ENCODE data around the gene PRKN.

Gene PRKN

DNA sequence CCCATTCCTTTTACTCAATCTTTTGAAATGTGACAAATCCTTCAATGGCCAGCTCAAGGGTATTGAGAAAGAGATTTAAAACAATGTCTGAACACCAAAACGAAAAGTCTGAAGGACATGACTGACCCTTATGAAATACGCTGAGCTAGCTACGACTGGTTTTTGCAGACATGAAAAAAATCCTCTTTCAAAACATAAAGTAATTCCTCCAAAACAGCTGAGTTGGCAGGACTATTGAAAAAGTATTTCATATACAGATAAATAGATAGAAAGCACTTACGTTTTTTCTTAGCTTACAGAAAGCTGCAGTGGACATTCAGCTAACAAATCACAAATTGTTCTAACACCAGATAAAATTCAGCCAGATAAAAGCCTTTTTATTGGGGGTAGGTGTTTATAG is 751.0 kb downstream of the PRKN start:
- Histone ChIP-seq H3K27ac (ENCODE audit: extremely low read depth, low read depth, low read length) (no peak overlapping the region), H3K9me3 (ENCODE audit: control insufficient read depth, insufficient read depth, low read depth, low read length) (no peaks in the 10 kb centered on the region), H3K4me1 (ENCODE audit: control insufficient read depth, insufficient read depth, low read length) (no peaks in the 10 kb centered on the region), H3K4me3 (ENCODE audit: low read depth, low read length) (no peak overlapping the region), H3K36me3 (ENCODE audit: control insufficient read depth in 2 of 2, insufficient read depth in 1 of 2, low read length in 2 of 2) (no peaks in the 10 kb centered on the region)
- ChIA-PET CTCF (no interaction called here), POLR2A (no interaction called here)
- TF ChIP-seq ZNF341 (tag by site-specific recombination; IDR thresholded peaks at IDR 0.05; ENCODE audit: low read depth) (no peak), EGR2 (tag by site-specific recombination; IDR thresholded peaks at IDR 0.05; ENCODE audit: low read depth) (no peak), ZNF132 (tag by site-specific recombination; IDR thresholded peaks at IDR 0.05; ENCODE audit: borderline replicate concordance) (no peak), RBAK (tag by site-specific recombination; IDR thresholded peaks at IDR 0.05) (no peak), OVOL3 (tag by site-specific recombination; IDR thresholded peaks at IDR 0.05) (no peak), ZNF155 (tag by site-specific recombination; IDR thresholded peaks at IDR 0.05) (no peak), ZNF423 (tag by site-specific recombination; IDR thresholded peaks at IDR 0.05) (no peak), ZNF274 (IDR thresholded peaks at IDR 0.05; ENCODE audit: low read length) (no peak), ZNF274 (tag by site-specific recombination; IDR thresholded peaks at IDR 0.05; ENCODE audit: borderline replicate concordance) (no peak), ZNF560 (tag by site-specific recombination; IDR thresholded peaks at IDR 0.05; ENCODE audit: borderline replicate concordance) (no peak)
- TF ChIP-seq, protein P1, sequence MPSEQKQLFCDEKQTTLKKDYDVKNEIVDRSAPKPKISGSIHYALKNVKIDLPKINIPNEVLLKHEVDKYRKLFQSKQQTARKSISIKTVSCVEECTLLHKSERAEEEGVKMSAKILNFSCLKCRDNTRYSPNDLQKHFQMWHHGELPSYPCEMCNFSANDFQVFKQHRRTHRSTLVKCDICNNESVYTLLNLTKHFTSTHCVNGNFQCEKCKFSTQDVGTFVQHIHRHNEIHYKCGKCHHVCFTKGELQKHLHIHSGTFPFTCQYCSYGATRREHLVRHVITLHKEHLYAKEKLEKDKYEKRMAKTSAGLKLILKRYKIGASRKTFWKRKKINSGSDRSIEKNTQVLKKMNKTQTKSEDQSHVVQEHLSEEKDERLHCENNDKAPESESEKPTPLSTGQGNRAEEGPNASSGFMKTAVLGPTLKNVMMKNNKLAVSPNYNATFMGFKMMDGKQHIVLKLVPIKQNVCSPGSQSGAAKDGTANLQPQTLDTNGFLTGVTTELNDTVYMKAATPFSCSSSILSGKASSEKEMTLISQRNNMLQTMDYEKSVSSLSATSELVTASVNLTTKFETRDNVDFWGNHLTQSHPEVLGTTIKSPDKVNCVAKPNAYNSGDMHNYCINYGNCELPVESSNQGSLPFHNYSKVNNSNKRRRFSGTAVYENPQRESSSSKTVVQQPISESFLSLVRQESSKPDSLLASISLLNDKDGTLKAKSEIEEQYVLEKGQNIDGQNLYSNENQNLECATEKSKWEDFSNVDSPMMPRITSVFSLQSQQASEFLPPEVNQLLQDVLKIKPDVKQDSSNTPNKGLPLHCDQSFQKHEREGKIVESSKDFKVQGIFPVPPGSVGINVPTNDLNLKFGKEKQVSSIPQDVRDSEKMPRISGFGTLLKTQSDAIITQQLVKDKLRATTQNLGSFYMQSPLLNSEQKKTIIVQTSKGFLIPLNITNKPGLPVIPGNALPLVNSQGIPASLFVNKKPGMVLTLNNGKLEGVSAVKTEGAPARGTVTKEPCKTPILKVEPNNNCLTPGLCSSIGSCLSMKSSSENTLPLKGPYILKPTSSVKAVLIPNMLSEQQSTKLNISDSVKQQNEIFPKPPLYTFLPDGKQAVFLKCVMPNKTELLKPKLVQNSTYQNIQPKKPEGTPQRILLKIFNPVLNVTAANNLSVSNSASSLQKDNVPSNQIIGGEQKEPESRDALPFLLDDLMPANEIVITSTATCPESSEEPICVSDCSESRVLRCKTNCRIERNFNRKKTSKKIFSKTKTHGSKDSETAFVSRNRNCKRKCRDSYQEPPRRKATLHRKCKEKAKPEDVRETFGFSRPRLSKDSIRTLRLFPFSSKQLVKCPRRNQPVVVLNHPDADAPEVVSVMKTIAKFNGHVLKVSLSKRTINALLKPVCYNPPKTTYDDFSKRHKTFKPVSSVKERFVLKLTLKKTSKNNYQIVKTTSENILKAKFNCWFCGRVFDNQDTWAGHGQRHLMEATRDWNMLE (tag by site-specific recombination; conservative IDR thresholded peaks at IDR 0.05; ENCODE audit: low read depth), result no peak
- TF ChIP-seq, protein P2, sequence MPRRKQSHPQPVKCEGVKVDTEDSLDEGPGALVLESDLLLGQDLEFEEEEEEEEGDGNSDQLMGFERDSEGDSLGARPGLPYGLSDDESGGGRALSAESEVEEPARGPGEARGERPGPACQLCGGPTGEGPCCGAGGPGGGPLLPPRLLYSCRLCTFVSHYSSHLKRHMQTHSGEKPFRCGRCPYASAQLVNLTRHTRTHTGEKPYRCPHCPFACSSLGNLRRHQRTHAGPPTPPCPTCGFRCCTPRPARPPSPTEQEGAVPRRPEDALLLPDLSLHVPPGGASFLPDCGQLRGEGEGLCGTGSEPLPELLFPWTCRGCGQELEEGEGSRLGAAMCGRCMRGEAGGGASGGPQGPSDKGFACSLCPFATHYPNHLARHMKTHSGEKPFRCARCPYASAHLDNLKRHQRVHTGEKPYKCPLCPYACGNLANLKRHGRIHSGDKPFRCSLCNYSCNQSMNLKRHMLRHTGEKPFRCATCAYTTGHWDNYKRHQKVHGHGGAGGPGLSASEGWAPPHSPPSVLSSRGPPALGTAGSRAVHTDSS (tag by site-specific recombination; IDR thresholded peaks at IDR 0.05), result no peak
- TF ChIP-seq, protein P3, sequence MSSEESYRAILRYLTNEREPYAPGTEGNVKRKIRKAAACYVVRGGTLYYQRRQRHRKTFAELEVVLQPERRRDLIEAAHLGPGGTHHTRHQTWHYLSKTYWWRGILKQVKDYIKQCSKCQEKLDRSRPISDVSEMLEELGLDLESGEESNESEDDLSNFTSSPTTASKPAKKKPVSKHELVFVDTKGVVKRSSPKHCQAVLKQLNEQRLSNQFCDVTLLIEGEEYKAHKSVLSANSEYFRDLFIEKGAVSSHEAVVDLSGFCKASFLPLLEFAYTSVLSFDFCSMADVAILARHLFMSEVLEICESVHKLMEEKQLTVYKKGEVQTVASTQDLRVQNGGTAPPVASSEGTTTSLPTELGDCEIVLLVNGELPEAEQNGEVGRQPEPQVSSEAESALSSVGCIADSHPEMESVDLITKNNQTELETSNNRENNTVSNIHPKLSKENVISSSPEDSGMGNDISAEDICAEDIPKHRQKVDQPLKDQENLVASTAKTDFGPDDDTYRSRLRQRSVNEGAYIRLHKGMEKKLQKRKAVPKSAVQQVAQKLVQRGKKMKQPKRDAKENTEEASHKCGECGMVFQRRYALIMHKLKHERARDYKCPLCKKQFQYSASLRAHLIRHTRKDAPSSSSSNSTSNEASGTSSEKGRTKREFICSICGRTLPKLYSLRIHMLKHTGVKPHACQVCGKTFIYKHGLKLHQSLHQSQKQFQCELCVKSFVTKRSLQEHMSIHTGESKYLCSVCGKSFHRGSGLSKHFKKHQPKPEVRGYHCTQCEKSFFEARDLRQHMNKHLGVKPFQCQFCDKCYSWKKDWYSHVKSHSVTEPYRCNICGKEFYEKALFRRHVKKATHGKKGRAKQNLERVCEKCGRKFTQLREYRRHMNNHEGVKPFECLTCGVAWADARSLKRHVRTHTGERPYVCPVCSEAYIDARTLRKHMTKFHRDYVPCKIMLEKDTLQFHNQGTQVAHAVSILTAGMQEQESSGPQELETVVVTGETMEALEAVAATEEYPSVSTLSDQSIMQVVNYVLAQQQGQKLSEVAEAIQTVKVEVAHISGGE (tag by site-specific recombination; conservative IDR thresholded peaks at IDR 0.05; ENCODE audit: low read depth), result no peak
- TF ChIP-seq, protein P4, sequence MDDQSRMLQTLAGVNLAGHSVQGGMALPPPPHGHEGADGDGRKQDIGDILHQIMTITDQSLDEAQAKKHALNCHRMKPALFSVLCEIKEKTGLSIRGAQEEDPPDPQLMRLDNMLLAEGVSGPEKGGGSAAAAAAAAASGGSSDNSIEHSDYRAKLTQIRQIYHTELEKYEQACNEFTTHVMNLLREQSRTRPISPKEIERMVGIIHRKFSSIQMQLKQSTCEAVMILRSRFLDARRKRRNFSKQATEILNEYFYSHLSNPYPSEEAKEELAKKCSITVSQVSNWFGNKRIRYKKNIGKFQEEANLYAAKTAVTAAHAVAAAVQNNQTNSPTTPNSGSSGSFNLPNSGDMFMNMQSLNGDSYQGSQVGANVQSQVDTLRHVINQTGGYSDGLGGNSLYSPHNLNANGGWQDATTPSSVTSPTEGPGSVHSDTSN (CRISPR knock-in tag; IDR thresholded peaks at IDR 0.05), result no peak

DNA sequence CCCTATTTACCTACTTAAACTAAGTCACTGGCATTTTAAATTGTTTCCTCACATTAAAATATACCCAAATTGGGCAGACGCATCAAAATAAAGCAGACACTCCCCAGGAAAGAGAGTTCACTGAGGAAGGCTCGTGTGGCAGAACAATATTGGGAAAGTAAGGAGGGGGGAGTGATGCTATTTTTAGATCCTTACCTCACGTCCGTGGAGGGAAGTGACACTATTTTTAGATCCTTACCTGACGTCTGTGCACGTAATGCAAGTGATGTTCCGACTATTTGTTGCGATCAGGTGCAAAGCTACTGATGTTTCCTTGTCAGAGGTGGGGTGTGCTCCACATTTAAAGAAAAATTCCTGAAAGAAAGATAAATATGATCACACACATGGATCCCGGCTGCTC is 754.5 kb downstream of the PRKN start:
- ChIA-PET CTCF (no interaction called here), POLR2A (no interaction called here)
- no peak for TF ChIP-seq ZNF837 (tag by site-specific recombination; IDR thresholded peaks at IDR 0.05)
- TF ChIP-seq, protein P5, sequence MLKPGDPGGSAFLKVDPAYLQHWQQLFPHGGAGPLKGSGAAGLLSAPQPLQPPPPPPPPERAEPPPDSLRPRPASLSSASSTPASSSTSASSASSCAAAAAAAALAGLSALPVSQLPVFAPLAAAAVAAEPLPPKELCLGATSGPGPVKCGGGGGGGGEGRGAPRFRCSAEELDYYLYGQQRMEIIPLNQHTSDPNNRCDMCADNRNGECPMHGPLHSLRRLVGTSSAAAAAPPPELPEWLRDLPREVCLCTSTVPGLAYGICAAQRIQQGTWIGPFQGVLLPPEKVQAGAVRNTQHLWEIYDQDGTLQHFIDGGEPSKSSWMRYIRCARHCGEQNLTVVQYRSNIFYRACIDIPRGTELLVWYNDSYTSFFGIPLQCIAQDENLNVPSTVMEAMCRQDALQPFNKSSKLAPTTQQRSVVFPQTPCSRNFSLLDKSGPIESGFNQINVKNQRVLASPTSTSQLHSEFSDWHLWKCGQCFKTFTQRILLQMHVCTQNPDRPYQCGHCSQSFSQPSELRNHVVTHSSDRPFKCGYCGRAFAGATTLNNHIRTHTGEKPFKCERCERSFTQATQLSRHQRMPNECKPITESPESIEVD (tag by site-specific recombination; IDR thresholded peaks at IDR 0.05), result no peak
- H3K27ac ChIP-seq (ENCODE audit: extremely low read depth, low read depth, low read length), result no peak overlapping the region
- H3K4me3 ChIP-seq (ENCODE audit: low read depth, low read length), result no peak overlapping the region
- H3K9me3 ChIP-seq (ENCODE audit: control insufficient read depth, insufficient read depth, low read depth, low read length), result no peaks in the 10 kb centered on the region
- H3K36me3 ChIP-seq (ENCODE audit: control insufficient read depth in 2 of 2, insufficient read depth in 1 of 2, low read length in 2 of 2), result no peaks in the 10 kb centered on the region
- no peaks in the 10 kb centered on the region for H3K4me1 ChIP-seq (ENCODE audit: control insufficient read depth, insufficient read depth, low read length)
